Karpas-422 (cell line): ENCODE measurements around the gene ARHGAP10. TPM values are rescaled to one million over a fixed set of nuclear protein-coding genes. Genes with fewer than 3 reads are reported as not detected.

ENCODE experiments used
- DNase-seq: peaks from one replicate; pipeline ENCODE4 v3.0.0-alpha.2; 2015
- H2AFZ ChIP-seq: fragments of 200-600 bp; sonication (generic); 2 replicates; pipeline ENCODE4 v1.6.1; 2014; ENCODE audit warnings: antibody characterized with exemption, low read length, mixed read lengths
- H3K27ac ChIP-seq: fragments of 200-600 bp; sonication (generic); 2 replicates; pipeline ENCODE4 v1.5.1; 2014; ENCODE audit warnings: mild to moderate bottlenecking, low read length, moderate library complexity
- H3K27me3 ChIP-seq: fragments of 200-600 bp; sonication (generic); 2 replicates; pipeline ENCODE4 v1.6.1; 2014; ENCODE audit warnings: low read length, mixed read lengths
- H3K36me3 ChIP-seq: fragments of 200-600 bp; sonication (generic); 2 replicates; pipeline ENCODE4 v1.6.1; 2014; ENCODE audit warnings: low read length, mixed read lengths; ENCODE audit not compliant: insufficient read depth
- H3K4me1 ChIP-seq: fragments of 200-600 bp; sonication (generic); 2 replicates; pipeline ENCODE4 v1.6.1; 2014; ENCODE audit warnings: mild to moderate bottlenecking, low read length, mixed read lengths
- H3K4me2 ChIP-seq: fragments of 200-600 bp; sonication (generic); 2 replicates; pipeline ENCODE4 v1.6.1; 2014; ENCODE audit warnings: low read length, low read depth, mild to moderate bottlenecking; ENCODE audit not compliant: poor library complexity, severe bottlenecking
- H3K4me3 ChIP-seq: fragments of 200-600 bp; sonication (generic); 2 replicates; pipeline ENCODE4 v1.5.1; 2014; ENCODE audit warnings: mild to moderate bottlenecking, antibody characterized with exemption, low read length, mixed read lengths
- H3K79me2 ChIP-seq: fragments of 200-600 bp; sonication (generic); 2 replicates; pipeline ENCODE4 v1.6.1; 2014; ENCODE audit warnings: mild to moderate bottlenecking, low read length, mixed read lengths
- H3K9ac ChIP-seq: fragments of 200-600 bp; sonication (generic); 2 replicates; pipeline ENCODE4 v1.6.0; 2014; ENCODE audit warnings: low read length
- H3K9me2 ChIP-seq: fragments of 200-600 bp; sonication (generic), shearing (Covaris generic); replicated peaks from 2 replicates; pipeline ENCODE4 v1.6.0; 2014; ENCODE audit warnings: mild to moderate bottlenecking, low read length, moderate library complexity; ENCODE audit not compliant: insufficient read depth
- H3K9me3 ChIP-seq: fragments of 300-700, 200-600 bp; sonication (generic); 2 replicates; pipeline ENCODE4 v1.6.1; 2014; ENCODE audit warnings: low read length, mixed read lengths
- H4K20me1 ChIP-seq: fragments of 200-600 bp; sonication (generic); 2 replicates; pipeline ENCODE4 v1.6.1; 2014; ENCODE audit warnings: mild to moderate bottlenecking, antibody characterized with exemption, low read length, low read depth; ENCODE audit not compliant: insufficient read depth
- total RNA-seq: library from RNA; depleted of rRNA; stranded (reverse); fragments of >200 nt; shearing (Covaris generic); gene quantifications from 2 replicates; pipeline ENCODE4 v1.2.3, GENCODE V29; 2014; ENCODE audit warnings: low replicate concordance

Gene ARHGAP10
- total RNA-seq, 1 experiment from 2014 or later, result 0.41 TPM

- Histone ChIP-seq H3K9me2 (no peaks in the 10 kb centered on the region), H3K4me1 (no peaks in the 10 kb centered on the region), H3K9ac (no peak overlapping the region), H3K27me3 (no peaks in the 10 kb centered on the region), H3K36me3 (no peaks in the 10 kb centered on the region), H3K79me2 (no peaks in the 10 kb centered on the region), H3K9me3 (no peaks in the 10 kb centered on the region), H3K4me2 (no peak overlapping the region), H3K27ac (no peak overlapping the region), H4K20me1 (no peaks in the 10 kb centered on the region), H2AFZ (no peak overlapping the region), H3K4me3 (no peak overlapping the region)
- no peak for DNase-seq
These were observed 37.5 kb downstream of the ARHGAP10 start for GRCh38 chr4:147769386-147769785.

- Histone ChIP-seq H3K27ac (no peak overlapping the region), H3K4me1 (no peaks in the 10 kb centered on the region), H3K9me2 (no peaks in the 10 kb centered on the region), H3K4me3 (no peak overlapping the region), H2AFZ (no peak overlapping the region), H4K20me1 (no peaks in the 10 kb centered on the region), H3K27me3 (no peaks in the 10 kb centered on the region), H3K36me3 (no peaks in the 10 kb centered on the region), H3K9ac (no peak overlapping the region), H3K79me2 (no peaks in the 10 kb centered on the region), H3K9me3 (no peaks in the 10 kb centered on the region), H3K4me2 (no peak overlapping the region)
- DNase-seq, result no peak
These were observed 38.9 kb downstream of the ARHGAP10 start for GRCh38 chr4:147770831-147771230.

GRCh38 chr4:147772056-147772455, 40.2 kb downstream of the ARHGAP10 start:
- Histone ChIP-seq H4K20me1 (no peaks in the 10 kb centered on the region), H3K27ac (no peak overlapping the region), H3K9me3 (no peaks in the 10 kb centered on the region), H3K79me2 (no peaks in the 10 kb centered on the region), H3K9ac (no peak overlapping the region), H3K36me3 (no peaks in the 10 kb centered on the region), H3K4me3 (no peak overlapping the region), H3K9me2 (no peaks in the 10 kb centered on the region), H3K4me2 (no peak overlapping the region), H3K27me3 (no peaks in the 10 kb centered on the region), H2AFZ (no peak overlapping the region), H3K4me1 (no peaks in the 10 kb centered on the region)
- no peak for DNase-seq

- no peaks in the 10 kb centered on the region for H3K27me3 ChIP-seq
- H3K27ac ChIP-seq, result no peak overlapping the region
- no peaks in the 10 kb centered on the region for H4K20me1 ChIP-seq
- H3K4me3 ChIP-seq, result no peak overlapping the region
- H3K79me2 ChIP-seq, result no peaks in the 10 kb centered on the region
- H3K4me1 ChIP-seq, result no peaks in the 10 kb centered on the region
- no peaks in the 10 kb centered on the region for H3K36me3 ChIP-seq
- H3K4me2 ChIP-seq, result no peak overlapping the region
- H3K9ac ChIP-seq, result no peak overlapping the region
- H2AFZ ChIP-seq, result no peak overlapping the region
- DNase-seq, result no peak
- no peaks in the 10 kb centered on the region for H3K9me2 ChIP-seq
- H3K9me3 ChIP-seq, result no peaks in the 10 kb centered on the region
These were observed 40.6 kb downstream of the ARHGAP10 start for GRCh38 chr4:147772459-147772969.

GRCh38 chr4:147773261-147774184, 41.6 kb downstream of the ARHGAP10 start:
- Histone ChIP-seq H3K27me3 (no peaks in the 10 kb centered on the region), H3K9me3 (no peaks in the 10 kb centered on the region), H3K4me3 (no peak overlapping the region), H3K9me2 (no peaks in the 10 kb centered on the region), H3K4me1 (no peaks in the 10 kb centered on the region), H3K79me2 (no peaks in the 10 kb centered on the region), H3K36me3 (no peaks in the 10 kb centered on the region), H3K4me2 (no peak overlapping the region), H3K9ac (no peak overlapping the region), H4K20me1 (no peaks in the 10 kb centered on the region), H3K27ac (no peak overlapping the region), H2AFZ (no peak overlapping the region)
- no peak for DNase-seq

GRCh38 chr4:147776716-147777115, 44.8 kb downstream of the ARHGAP10 start:
- Histone ChIP-seq H3K79me2 (no peaks in the 10 kb centered on the region), H3K4me1 (peaks cover 5% of the 10 kb centered on the region)

GRCh38 chr4:147777456-147778091, 45.7 kb downstream of the ARHGAP10 start:
- H3K79me2 ChIP-seq, result no peaks in the 10 kb centered on the region
- DNase-seq, result no peak
- no peak overlapping the region for H3K27ac ChIP-seq

More at GRCh38 chr4:147776716-147777115, 44.8 kb downstream of the ARHGAP10 start:
- no peaks in the 10 kb centered on the region for H3K9me2 ChIP-seq
- DNase-seq, result no peak
- no peaks in the 10 kb centered on the region for H4K20me1 ChIP-seq
- no peak overlapping the region for H3K27ac ChIP-seq
- H3K27me3 ChIP-seq, result no peaks in the 10 kb centered on the region
- H3K9me3 ChIP-seq, result no peaks in the 10 kb centered on the region
- H3K36me3 ChIP-seq, result no peaks in the 10 kb centered on the region
- H2AFZ ChIP-seq, result no peak overlapping the region
- H3K4me3 ChIP-seq, result no peak overlapping the region
- no peak overlapping the region for H3K9ac ChIP-seq
- H3K4me2 ChIP-seq, result no peak overlapping the region

GRCh38 chr4:147778942-147779341, 47.1 kb downstream of the ARHGAP10 start:
- no peak overlapping the region for H3K9ac ChIP-seq
- H3K9me3 ChIP-seq, result no peaks in the 10 kb centered on the region
- DNase-seq, result no peak
- H3K36me3 ChIP-seq, result no peaks in the 10 kb centered on the region
- no peak overlapping the region for H3K27ac ChIP-seq
- peaks cover 5% of the 10 kb centered on the region for H3K4me1 ChIP-seq
- H2AFZ ChIP-seq, result no peak overlapping the region
- no peaks in the 10 kb centered on the region for H3K27me3 ChIP-seq
- no peaks in the 10 kb centered on the region for H3K79me2 ChIP-seq
- H4K20me1 ChIP-seq, result no peaks in the 10 kb centered on the region
- H3K4me3 ChIP-seq, result no peak overlapping the region
- no peaks in the 10 kb centered on the region for H3K9me2 ChIP-seq
- H3K4me2 ChIP-seq, result no peak overlapping the region

More at GRCh38 chr4:147777456-147778091, 45.7 kb downstream of the ARHGAP10 start:
- no peaks in the 10 kb centered on the region for H4K20me1 ChIP-seq
- no peaks in the 10 kb centered on the region for H3K27me3 ChIP-seq
- H3K9ac ChIP-seq, result no peak overlapping the region
- peaks cover 5% of the 10 kb centered on the region for H3K4me1 ChIP-seq
- no peaks in the 10 kb centered on the region for H3K36me3 ChIP-seq
- no peak overlapping the region for H3K4me2 ChIP-seq
- no peak overlapping the region for H2AFZ ChIP-seq
- no peak overlapping the region for H3K4me3 ChIP-seq
- no peaks in the 10 kb centered on the region for H3K9me3 ChIP-seq
- no peaks in the 10 kb centered on the region for H3K9me2 ChIP-seq
